CD14-positive monocyte (primary cell): ENCODE data around the gene PNKD. TPM values are rescaled to one million over a fixed set of nuclear protein-coding genes. Genes with fewer than 3 reads are reported as not detected.

ENCODE experiments used
- DNase-seq, 3 donors: peaks; one replicate each; pipeline ENCODE4 v3.0.0-alpha.2; 2011 to 2022
- H2AFZ ChIP-seq: 2 replicates; pipeline ENCODE4 v1.6.0; 2012; ENCODE audit warnings: mild to moderate bottlenecking, low read depth, low read length, inconsistent platforms; ENCODE audit not compliant: insufficient read depth, poor library complexity, severe bottlenecking
- H3K27ac ChIP-seq, 2 donors: 1 replicate in 1 of 2; 2 replicates in 1 of 2; pipeline ENCODE4 v1.5.1; 2012 to 2013; ENCODE audit warnings: low read length in 2 of 2, control low read depth in 1 of 2, inconsistent platforms in 1 of 2, low read depth in 1 of 2, mild to moderate bottlenecking in 1 of 2
- H3K27me3 ChIP-seq, 2 donors: one replicate each; pipeline versions ENCODE4 v1.6.0 to v1.6.1; 2011 to 2013; ENCODE audit warnings: low read length in 2 of 2; ENCODE audit not compliant: control insufficient read depth in 2 of 2, insufficient read depth in 2 of 2
- H3K36me3 ChIP-seq, 2 donors: replicated peaks in 1 of 2; 1 replicate in 1 of 2; 2 replicates in 1 of 2; pipeline versions ENCODE4 v1.5.1 to v1.6.1; 2012 to 2013; ENCODE audit warnings: low read length in 2 of 2, control low read depth in 1 of 2, inconsistent platforms in 1 of 2, mild to moderate bottlenecking in 1 of 2; ENCODE audit not compliant: insufficient read depth in 2 of 2, control insufficient read depth in 1 of 2
- H3K4me1 ChIP-seq, 2 donors: 1 replicate in 1 of 2; 2 replicates in 1 of 2; pipeline versions ENCODE4 v1.5.1 to v1.6.1; 2012 to 2013; ENCODE audit warnings: low read length in 2 of 2, control low read depth in 1 of 2, inconsistent platforms in 1 of 2, mild to moderate bottlenecking in 1 of 2, moderate library complexity in 1 of 2; ENCODE audit not compliant: insufficient read depth in 2 of 2, control insufficient read depth in 1 of 2
- H3K4me2 ChIP-seq: replicated peaks from 2 replicates; pipeline ENCODE3; 2012; ENCODE audit warnings: low read length, moderate library complexity, mild to moderate bottlenecking; ENCODE audit not compliant: poor library complexity, severe bottlenecking; ENCODE audit errors: extremely low read depth
- H3K4me3 ChIP-seq, 3 experiments: fragments of 200-600 bp in 1 of 3; sonication (generic) in 1 of 3; replicated peaks in 1 of 3; 1 replicate in 2 of 3; 2 replicates in 1 of 3; pipeline ENCODE4 v1.5.1; 2011 to 2013; ENCODE audit warnings: low read length in 3 of 3, mild to moderate bottlenecking in 3 of 3, control low read depth in 2 of 3, low read depth in 2 of 3, inconsistent platforms in 1 of 3, moderate library complexity in 1 of 3
- H3K79me2 ChIP-seq: 2 replicates; pipeline ENCODE4 v1.6.0; 2012; ENCODE audit warnings: mild to moderate bottlenecking, control low read depth, inconsistent platforms, low read length, moderate library complexity; ENCODE audit not compliant: insufficient read depth
- H3K9ac ChIP-seq: 2 replicates; pipeline ENCODE4 v1.6.0; 2017; ENCODE audit warnings: low read length, mild to moderate bottlenecking; ENCODE audit not compliant: insufficient read depth, poor library complexity, severe bottlenecking
- H3K9me3 ChIP-seq, 2 donors: replicated peaks in 1 of 2; 1 replicate in 1 of 2; 2 replicates in 1 of 2; pipeline versions ENCODE4 v1.5.1 to v1.6.1; 2012 to 2013; ENCODE audit warnings: low read length in 2 of 2, control low read depth in 1 of 2; ENCODE audit not compliant: control insufficient read depth in 1 of 2, insufficient read depth in 1 of 2
- H4K20me1 ChIP-seq: 2 replicates; pipeline ENCODE4 v1.6.0; 2012; ENCODE audit warnings: mild to moderate bottlenecking, low read length, control low read depth, moderate library complexity; ENCODE audit not compliant: insufficient read depth
- H3K27ac Mint-ChIP-seq, 7 donors: one replicate each; pipeline ENCODE4 v1.8.0; 2020; ENCODE audit warnings: mild to moderate bottlenecking in 7 of 7, mixed read lengths in 7 of 7, moderate library complexity in 6 of 7, inconsistent platforms in 2 of 7
- H3K27me3 Mint-ChIP-seq, 3 donors: one replicate each; pipeline ENCODE4 v1.8.0; 2021 to 2022; ENCODE audit warnings: low read depth in 3 of 3, mild to moderate bottlenecking in 3 of 3, mixed read lengths in 3 of 3, moderate library complexity in 3 of 3, inconsistent platforms in 1 of 3
- H3K36me3 Mint-ChIP-seq, 2 donors: one replicate each; pipeline ENCODE4 v1.8.0; 2020; ENCODE audit warnings: mixed read lengths in 2 of 2, inconsistent platforms in 1 of 2, mild to moderate bottlenecking in 1 of 2
- H3K4me1 Mint-ChIP-seq: one replicate; pipeline ENCODE4 v1.8.0; 2020; ENCODE audit warnings: mild to moderate bottlenecking, mixed read lengths
- H3K4me3 Mint-ChIP-seq, 2 donors: one replicate each; pipeline ENCODE4 v1.8.0; 2020; ENCODE audit warnings: mild to moderate bottlenecking in 2 of 2, mixed read lengths in 2 of 2, moderate library complexity in 1 of 2
- H3K9me3 Mint-ChIP-seq, 7 donors: one replicate each; pipeline ENCODE4 v1.8.0; 2020 to 2022; ENCODE audit warnings: mixed read lengths in 7 of 7, mild to moderate bottlenecking in 6 of 7, moderate library complexity in 6 of 7, inconsistent platforms in 2 of 7
- WGBS: methylation state at CpG from one replicate; pipeline ENCODE4 v1.1.5; 2013; ENCODE audit warnings: missing lambda C conversion rate; ENCODE audit not compliant: insufficient coverage; 5-methylcytosine and 5-hydroxymethylcytosine counted together
- intact Hi-C, 2 donors: fragments of 100-400 bp; cut with micrococcal nuclease; formaldehyde crosslinking; loops; one replicate each; pipeline versions ENCODE4 v1.15.0 to v1.15.1; 2023
- polyA plus RNA-seq, 3 donors: library from polyadenylated mRNA; depleted of rRNA in 1 of 3; unstranded in 2 of 3; stranded (reverse) in 1 of 3; fragments of 300-500 nt in 2 of 3; fragments of >200 nt in 1 of 3; fragmentation: Illumina TruSeq in 2 of 3; gene quantifications; 1 replicate in 2 of 3; 2 replicates in 1 of 3; pipeline ENCODE4 v1.2.3, GENCODE V29; 2012 to 2021
- TF ChIP-seq, protein P1 (sequence below): fragments of 200-600 bp; IDR thresholded peaks from one replicate; pipeline ENCODE4 v1.8.0; 2022; ENCODE audit warnings: antibody characterized with exemption, mild to moderate bottlenecking

Gene PNKD
- polyA plus RNA-seq, 3 donors = 79.8 to 92.0 (median 88.2) TPM

DNA sequence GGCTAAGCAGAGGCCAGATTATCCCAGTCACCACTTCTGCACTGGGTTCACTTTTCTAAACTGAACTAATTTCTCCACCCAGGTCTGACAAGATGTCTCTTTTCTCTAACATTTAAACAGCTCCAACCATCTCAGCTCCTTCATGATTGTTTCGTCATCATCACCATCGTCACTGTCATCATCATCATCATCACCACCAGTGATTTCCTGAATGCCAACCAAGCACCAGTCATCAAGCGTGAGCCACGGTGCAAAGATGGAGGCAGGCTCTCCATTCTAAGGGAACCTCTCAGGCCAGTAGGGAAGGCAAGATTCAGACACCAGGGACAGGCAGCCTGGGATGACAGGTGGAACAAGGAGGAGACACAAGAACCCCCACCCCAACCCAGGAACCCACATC, 47.5 kb downstream of the PNKD start:
- Histone ChIP-seq H3K9ac (no peak overlapping the region), H3K36me3 (no peaks in the 10 kb centered on the region), H3K27me3 (no peaks in the 10 kb centered on the region), H3K4me1 (peaks cover 82 to 87% of the 10 kb centered on the region in 2 donors), H3K27ac (peak overlapping the region in 1 of 2 donors; percentile 89), H3K9me3 (no peaks in the 10 kb centered on the region), H3K4me3 (no peak overlapping the region), H4K20me1 (no peaks in the 10 kb centered on the region), H3K4me2 (no peak overlapping the region), H3K79me2 (no peaks in the 10 kb centered on the region), H2AFZ (no peak overlapping the region)
- Mint-ChIP-seq H3K36me3 (peaks cover 3 to 10% of the 10 kb centered on the region in 2 donors), H3K4me1 (peaks cover 83% of the 10 kb centered on the region), H3K4me3 (no peak overlapping the region), H3K27ac (peak overlapping the region; percentile 34 to 99 (median 96)), H3K9me3 (no peaks in the 10 kb centered on the region), H3K27me3 (peaks cover 0 to 2% (median 0%) of the 10 kb centered on the region in 3 donors)
- TF ChIP-seq, protein P1, sequence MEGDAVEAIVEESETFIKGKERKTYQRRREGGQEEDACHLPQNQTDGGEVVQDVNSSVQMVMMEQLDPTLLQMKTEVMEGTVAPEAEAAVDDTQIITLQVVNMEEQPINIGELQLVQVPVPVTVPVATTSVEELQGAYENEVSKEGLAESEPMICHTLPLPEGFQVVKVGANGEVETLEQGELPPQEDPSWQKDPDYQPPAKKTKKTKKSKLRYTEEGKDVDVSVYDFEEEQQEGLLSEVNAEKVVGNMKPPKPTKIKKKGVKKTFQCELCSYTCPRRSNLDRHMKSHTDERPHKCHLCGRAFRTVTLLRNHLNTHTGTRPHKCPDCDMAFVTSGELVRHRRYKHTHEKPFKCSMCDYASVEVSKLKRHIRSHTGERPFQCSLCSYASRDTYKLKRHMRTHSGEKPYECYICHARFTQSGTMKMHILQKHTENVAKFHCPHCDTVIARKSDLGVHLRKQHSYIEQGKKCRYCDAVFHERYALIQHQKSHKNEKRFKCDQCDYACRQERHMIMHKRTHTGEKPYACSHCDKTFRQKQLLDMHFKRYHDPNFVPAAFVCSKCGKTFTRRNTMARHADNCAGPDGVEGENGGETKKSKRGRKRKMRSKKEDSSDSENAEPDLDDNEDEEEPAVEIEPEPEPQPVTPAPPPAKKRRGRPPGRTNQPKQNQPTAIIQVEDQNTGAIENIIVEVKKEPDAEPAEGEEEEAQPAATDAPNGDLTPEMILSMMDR = no peak
- intact Hi-C loops = no loop called here
- DNase-seq = peak; percentile 56 to 84 (median 70)
- WGBS = 8% methylated on average over 2 of the region's 4 CpGs

DNA sequence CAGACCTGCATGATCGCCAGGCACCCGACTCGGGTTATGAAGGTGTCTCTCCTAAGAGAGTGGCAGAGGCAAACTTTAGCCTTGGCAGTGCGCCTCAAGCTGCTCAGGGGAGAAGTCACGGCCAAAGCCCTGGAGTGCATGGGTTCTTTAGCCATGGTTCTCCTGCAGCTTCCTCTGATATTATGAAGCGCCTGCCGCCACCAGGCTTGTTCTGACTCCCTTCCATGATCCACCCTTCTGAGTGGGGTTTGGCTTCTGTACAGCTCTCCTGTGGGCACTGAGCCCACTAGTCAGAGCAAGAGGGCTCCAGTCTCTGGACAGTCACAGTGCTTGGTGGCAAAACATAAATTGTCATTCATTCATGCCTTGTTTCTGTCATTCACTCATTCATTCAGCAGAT, 47.9 kb downstream of the PNKD start:
- H3K9me3 ChIP-seq = no peaks in the 10 kb centered on the region
- H3K4me3 Mint-ChIP-seq = no peak overlapping the region
- WGBS = 100% methylated on average over 3 of the region's 7 CpGs
- H2AFZ ChIP-seq = no peak overlapping the region
- H3K4me3 ChIP-seq = no peak overlapping the region
- no peaks in the 10 kb centered on the region for H3K9me3 Mint-ChIP-seq
- H3K27me3 ChIP-seq = no peaks in the 10 kb centered on the region
- no peak for DNase-seq
- peaks cover 0 to 2% (median 0%) of the 10 kb centered on the region in 3 donors for H3K27me3 Mint-ChIP-seq
- H3K9ac ChIP-seq = no peak overlapping the region
- peak overlapping the region in 1 of 2 donors; percentile 89 for H3K27ac ChIP-seq
- H3K36me3 Mint-ChIP-seq = peaks cover 3 to 10% of the 10 kb centered on the region in 2 donors
- TF ChIP-seq, protein P1 = no peak
- intact Hi-C loops = no loop called here
- H4K20me1 ChIP-seq = no peaks in the 10 kb centered on the region
- peaks cover 79% of the 10 kb centered on the region for H3K4me1 Mint-ChIP-seq
- H3K4me2 ChIP-seq = no peak overlapping the region
- H3K4me1 ChIP-seq = peaks cover 78 to 85% of the 10 kb centered on the region in 2 donors
- peak overlapping the region; percentile 57 to 99 (median 88) for H3K27ac Mint-ChIP-seq
- H3K79me2 ChIP-seq = no peaks in the 10 kb centered on the region
- H3K36me3 ChIP-seq = no peaks in the 10 kb centered on the region
